ENCODE results near the gene STPG2.

STPG2 gene

DNA sequence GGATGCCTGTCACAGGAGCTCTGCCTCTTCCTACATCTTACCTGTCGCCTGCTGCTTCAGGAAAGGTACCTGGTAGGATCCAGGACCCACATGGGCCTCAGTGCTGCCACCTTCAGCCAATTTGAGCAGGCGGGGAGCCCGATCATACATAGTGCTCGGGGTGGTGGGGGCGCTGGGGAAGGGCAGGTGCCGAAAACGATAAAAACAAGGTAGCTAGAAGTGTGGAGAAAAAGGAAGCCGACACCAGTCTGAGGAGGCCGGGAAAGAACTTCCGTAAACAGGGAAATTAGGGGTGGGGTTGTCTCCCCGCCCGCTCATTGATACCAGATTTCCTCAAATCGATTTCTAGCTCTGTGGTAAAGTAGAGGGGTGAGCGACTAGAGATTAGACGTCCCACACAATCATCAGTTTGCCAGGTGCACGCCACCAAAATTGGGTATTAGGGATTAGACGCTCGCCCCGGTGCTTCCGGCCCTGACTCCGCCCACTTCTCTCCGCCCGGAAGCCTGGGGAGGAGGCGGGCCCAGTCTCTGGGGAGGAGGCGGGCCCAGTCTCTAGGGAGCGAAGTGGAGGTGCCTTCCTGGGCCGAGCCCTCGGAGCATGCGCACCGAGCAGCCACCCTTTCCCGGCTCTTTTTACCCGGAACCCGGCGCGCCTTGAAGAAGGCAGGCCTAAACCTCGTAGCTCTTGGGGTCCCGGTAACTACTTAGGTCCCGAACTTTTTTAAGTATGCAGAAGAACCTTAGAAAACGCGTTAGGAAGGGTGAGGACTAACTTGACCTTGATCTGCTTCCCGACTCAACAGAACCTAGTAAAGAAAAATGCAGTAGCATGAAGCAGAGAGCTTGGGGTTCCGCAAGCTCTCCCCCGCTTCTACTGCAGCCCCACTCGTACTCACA, at the start of gene STPG2:
TSS of gene STPG2 (minus strand) at position 476 of the 899 bp plus-strand sequence.
- peak; percentile 79 for DNase-seq

- DNase-seq, result no peak
These were observed 42.0 kb upstream of the STPG2 start for GRCh38 chr4:98185279-98185678.

DNA sequence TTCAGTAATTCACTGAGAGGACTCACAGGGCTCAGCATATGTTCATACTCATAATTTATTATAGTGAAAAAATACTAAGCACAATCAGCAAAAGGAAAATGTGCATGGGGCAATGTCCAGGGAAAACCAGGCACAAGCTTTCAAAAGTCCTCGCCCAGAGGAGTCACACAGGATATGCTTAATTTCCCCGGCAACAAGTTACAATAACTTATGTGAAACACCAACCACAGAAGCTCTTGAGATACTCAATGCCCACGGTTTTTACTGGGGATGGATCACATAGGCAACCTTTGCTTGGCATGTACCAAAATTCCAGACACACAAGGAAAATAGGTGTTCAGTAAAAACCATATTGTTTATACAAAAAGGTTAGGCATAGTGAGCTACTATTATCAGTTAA, 38.5 kb upstream of the STPG2 start:
- DNase-seq, result no peak

- no peak for DNase-seq
These were observed 36.7 kb upstream of the STPG2 start for GRCh38 chr4:98179951-98180350.

DNA sequence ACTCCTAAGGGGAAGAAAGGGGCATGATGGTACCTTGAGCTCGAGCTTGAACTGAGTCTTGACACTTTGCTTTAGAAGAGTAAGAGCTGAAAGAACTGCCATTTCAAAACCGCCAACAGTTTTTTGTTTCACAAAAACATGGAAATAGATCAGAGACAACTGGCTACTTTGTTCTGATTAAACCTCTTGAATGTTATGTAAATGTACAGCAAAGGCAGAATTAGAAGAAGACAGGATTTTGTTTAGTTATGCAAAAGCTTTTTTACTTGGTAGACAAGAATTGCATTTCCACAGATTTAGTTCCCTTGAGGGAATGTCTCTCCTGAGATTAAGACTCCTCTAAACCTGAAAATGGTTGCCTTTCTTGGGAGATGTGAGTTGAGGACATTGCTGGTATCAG, 33.3 kb upstream of the STPG2 start:
- no peak for DNase-seq

- no peak for DNase-seq
These were observed 26.8 kb upstream of the STPG2 start for GRCh38 chr4:98170035-98170434.

DNA sequence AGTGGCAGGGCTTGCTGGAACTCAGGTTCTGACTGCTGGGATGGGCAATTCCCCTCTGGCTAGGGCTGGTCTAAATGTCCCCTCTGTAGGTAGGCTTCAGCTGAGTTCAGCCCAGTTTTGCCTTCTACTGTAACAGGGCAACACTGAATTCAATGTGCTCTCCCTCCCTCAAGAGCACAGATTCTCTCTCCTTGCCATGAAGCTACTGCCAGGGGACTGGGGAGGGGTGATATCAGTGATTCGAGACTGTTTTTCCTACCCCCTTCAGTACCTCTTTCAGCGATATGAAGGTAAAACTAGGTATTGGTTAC, 23.4 kb upstream of the STPG2 start:
- no peak for DNase-seq

DNA sequence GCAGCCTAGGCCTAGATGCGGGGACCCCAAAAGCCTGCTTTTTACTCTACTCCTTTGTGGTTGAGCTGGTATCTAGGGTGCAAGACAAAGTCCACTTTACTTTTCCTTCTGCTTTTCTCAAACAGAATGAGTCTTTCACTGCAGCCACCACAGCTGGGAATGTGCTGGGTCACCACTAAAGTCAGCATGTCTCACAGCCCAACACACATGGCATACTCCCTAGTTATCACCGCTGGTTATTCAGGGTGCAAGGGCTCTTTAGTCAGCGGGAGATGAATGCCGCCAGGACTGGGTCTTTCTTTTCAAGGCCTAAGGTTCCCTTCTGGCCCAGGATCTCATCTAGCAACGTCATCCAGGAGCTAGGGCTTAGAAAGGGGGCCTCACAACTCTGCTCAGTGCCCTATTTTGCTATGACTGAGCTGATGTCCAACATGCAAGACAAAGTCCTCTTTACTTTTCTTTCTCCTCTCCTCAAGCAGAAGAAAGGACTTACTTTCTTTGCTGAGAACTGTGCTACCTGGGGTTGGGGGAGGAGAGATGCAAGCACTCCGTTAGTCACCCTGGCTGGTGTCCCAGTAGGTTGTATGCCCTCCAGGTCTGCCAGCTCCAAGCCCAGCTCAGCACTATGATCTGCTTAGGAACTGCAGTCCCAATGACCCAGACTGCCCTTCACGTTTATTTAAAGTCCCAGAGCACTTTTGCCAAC, 22.9 kb upstream of the STPG2 start:
- no peak for DNase-seq

- DNase-seq, result no peak
These were observed 19.4 kb upstream of the STPG2 start for GRCh38 chr4:98162696-98163095.

DNA sequence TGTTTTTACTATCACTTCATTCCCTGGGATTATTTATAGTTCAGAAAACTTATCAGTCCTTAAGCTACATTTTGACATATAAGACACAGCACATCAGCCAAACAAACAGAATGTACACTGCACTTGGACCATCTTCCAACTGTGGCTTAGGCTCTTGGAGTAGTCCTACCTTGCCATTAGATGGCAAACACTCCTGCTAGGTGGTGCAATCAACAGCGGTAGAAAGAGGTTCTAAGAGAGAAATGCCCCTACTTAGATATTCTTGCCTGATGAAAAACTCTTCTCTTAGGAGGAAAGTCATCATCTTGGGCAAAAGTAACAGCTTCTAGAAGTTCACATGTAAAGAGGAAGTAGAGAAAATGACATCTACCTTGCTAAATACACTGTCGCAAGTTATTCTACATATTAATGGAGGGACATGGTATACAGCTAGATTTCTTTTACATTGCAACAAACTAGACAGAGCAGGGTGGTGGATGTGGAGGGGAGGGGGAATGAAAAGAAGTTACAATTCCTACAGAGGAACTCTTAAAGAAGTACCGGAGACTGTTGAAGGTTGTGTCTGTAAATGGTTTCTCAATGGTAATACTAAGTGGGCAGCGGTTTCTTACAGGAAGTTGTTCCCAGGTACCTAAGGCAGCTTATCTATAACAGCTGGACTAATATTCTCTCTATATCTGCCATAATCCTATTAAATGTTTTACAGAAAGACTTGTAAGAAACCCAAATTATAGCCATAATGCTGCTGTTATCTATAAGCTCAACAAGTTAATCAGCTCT, 8.1 kb upstream of the STPG2 start:
- DNase-seq, result no peak

- DNase-seq, result no peak
These were observed 7.0 kb upstream of the STPG2 start for GRCh38 chr4:98150092-98150761.

- peak; percentile 50 for DNase-seq
These were observed 5.6 kb upstream of the STPG2 start for GRCh38 chr4:98148856-98149255.

GRCh38 chr4:98126141-98126540, 17.1 kb downstream of the STPG2 start:
- DNase-seq, result no peak

- no peak for DNase-seq
These were observed 17.7 kb downstream of the STPG2 start for GRCh38 chr4:98125585-98125984.

GRCh38 chr4:98117363-98117762, 25.9 kb downstream of the STPG2 start:
- no peak for DNase-seq

- peak; percentile 6 for DNase-seq
These were observed 30.3 kb downstream of the STPG2 start for GRCh38 chr4:98113012-98113411.

- no peak for DNase-seq
These were observed 32.3 kb downstream of the STPG2 start for GRCh38 chr4:98110929-98111328.

GRCh38 chr4:98110214-98110613, 33.1 kb downstream of the STPG2 start:
- no peak for DNase-seq

DNA sequence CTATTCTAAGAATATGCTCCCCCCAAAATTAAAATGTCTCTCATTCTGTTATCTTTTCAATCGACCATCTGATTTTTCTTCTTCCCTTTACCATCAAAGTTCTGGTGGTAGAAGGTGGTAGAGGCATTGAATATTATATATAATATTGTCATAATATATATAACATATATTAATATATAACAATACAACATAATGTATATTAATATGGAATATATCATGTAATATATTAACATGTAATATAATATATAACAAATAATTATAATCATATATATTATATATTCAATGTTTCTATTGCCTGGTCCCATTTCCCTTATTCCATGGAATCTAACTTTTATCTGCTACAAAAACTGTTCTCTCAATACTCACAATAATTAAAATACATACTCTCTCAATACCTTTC, 40.6 kb downstream of the STPG2 start:
- no peak for DNase-seq

DNA sequence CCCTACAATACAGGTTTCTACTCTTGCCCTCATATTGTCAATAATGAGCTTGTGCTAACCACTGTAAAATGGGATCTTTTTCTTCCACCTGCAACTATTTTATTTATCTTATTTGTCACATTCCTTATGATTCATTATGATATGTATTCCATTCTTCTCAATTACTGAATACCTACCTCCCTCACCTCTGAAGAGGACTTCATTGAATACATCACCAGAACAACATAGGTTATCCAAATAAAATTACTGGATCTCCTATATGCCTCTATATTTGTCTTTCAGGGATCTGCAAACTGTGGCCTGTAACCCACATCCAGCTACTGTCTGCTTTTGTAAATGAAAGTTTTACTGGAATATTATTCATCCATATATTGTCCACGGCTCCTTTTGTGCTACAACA, 41.3 kb downstream of the STPG2 start:
- DNase-seq, result no peak

- DNase-seq, result no peak
These were observed 44.5 kb downstream of the STPG2 start for GRCh38 chr4:98098764-98099163.

- DNase-seq, result no peak
These were observed 49.2 kb downstream of the STPG2 start for GRCh38 chr4:98094118-98094517.

DNA sequence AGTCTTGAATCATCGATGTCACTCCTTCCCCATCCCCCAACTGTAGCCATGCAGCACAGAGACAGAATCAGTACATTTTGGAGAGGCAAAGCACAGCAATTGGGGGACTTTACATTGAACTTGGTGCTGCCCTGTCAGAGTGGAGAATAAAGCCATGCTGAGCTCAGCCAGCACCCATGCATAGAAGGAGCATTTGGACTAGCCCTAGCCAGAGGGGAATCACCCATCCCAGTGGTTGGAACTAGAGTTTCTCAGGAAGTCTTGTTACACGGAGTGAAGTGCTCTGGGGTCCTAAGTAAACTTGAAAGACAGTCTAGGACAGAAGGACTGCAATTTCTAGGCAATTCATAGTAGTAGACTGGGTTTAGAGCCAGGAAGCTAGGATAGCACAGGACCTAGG, 49.6 kb downstream of the STPG2 start:
- DNase-seq, result no peak
